H1 (cell line): ENCODE measurements around the gene SERPINE3.

Experiments
- EZH2 ChIP-seq: fragments of 200-600 bp; sonication (generic); IDR thresholded peaks from 2 replicates; pipeline ENCODE4 v1.7.1; 2012; ENCODE audit warnings: low read depth, mild to moderate bottlenecking, moderate library complexity, low read length, inconsistent platforms; ENCODE audit not compliant: severe bottlenecking
- MAFK ChIP-seq: IDR thresholded peaks from 2 replicates; pipeline ENCODE4 v1.6.1; 2012; ENCODE audit warnings: low read depth, mild to moderate bottlenecking, improper control_type of control experiment, low read length
- POLR2A ChIP-seq, 2 experiments: IDR thresholded peaks; 1 replicate in 1 of 2; 2 replicates in 1 of 2; pipeline ENCODE4 v1.6.1; 2011; ENCODE audit warnings: low read depth in 2 of 2, low read length in 2 of 2, mild to moderate bottlenecking in 2 of 2; ENCODE audit errors: control extremely low read depth in 1 of 2
- TBP ChIP-seq: IDR thresholded peaks from 2 replicates; pipeline ENCODE4 v1.6.1; 2011; ENCODE audit warnings: low read depth, low read length, improper control_type of control experiment

DNA sequence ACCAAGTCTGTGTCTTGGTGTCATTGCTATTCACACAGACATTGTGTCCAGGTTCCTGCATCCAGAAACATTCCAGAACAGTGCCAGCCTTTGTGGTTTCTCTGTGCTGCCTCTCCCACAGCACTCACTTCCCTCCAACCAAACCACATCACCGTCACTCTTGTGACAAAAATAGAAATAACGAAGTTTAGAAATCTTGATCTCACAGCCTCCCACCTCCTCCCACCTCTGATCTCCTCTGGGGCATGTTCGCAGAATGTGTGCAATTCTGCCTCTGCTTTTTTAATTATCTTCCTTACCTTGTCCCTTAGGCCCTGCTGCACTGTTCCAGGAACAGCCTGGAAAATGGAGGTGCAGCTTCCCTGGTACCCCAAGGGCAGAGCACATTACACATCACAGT, 8.7 kb upstream of the SERPINE3 start:
- TF ChIP-seq POLR2A (IDR thresholded peaks at IDR 0.05; ENCODE audit: control extremely low read depth in 1 of 2, low read depth in 2 of 2, low read length in 2 of 2) (no peak), TBP (no peak), MAFK (no peak), EZH2 (no peak)
